Tibial artery (tissue), 4 donors: ENCODE measurements around the gene IGF2BP3.

ENCODE experiments used
- DNase-seq, 2 donors: peaks; one replicate each; pipeline ENCODE4 v3.0.0-alpha.2; 2019
- H3K27ac ChIP-seq, 2 donors: fragments of 200-600 bp; sonication (generic) in 1 of 2; 1 replicate in 1 of 2; 2 replicates in 1 of 2; pipeline ENCODE4 v1.5.1; 2018 to 2019; ENCODE audit warnings: mild to moderate bottlenecking in 1 of 2
- H3K27me3 ChIP-seq, 2 donors: fragments of 200-600 bp; sonication (generic) in 1 of 2; one replicate each; pipeline versions ENCODE4 v1.5.1 to v1.6.0; 2016 to 2019
- H3K36me3 ChIP-seq, 3 donors: fragments of 200-600 bp; sonication (generic) in 2 of 3; one replicate each; pipeline ENCODE4 v1.5.1; 2016 to 2019; ENCODE audit warnings: mild to moderate bottlenecking in 2 of 3
- H3K4me1 ChIP-seq, 4 donors: fragments of 200-600 bp; sonication (generic) in 2 of 4; 1 replicate in 3 of 4; 2 replicates in 1 of 4; pipeline ENCODE4 v1.5.1; 2016 to 2019
- H3K4me3 ChIP-seq, 2 donors: fragments of 200-600 bp; sonication (generic) in 1 of 2; 1 replicate in 1 of 2; 2 replicates in 1 of 2; pipeline ENCODE4 v1.5.1; 2018 to 2019; ENCODE audit warnings: mild to moderate bottlenecking in 2 of 2
- H3K9me3 ChIP-seq, 3 donors: fragments of 200-600 bp; sonication (generic) in 1 of 3; one replicate each; pipeline ENCODE4 v1.5.1; 2016 to 2019
- intact Hi-C: fragments of 100-400 bp; cut with DNase I; formaldehyde crosslinking; loops from one replicate; pipeline ENCODE4 v1.15.0; 2023; ENCODE audit warnings: low total_unique reads
- TF ChIP-seq, protein P1 (sequence below), 2 experiments: fragments of 200-600 bp in 1 of 2; fragments of 450-650 bp in 1 of 2; IDR thresholded peaks; one replicate each; pipeline ENCODE4 v1.5.1; 2017 to 2019; ENCODE audit warnings: antibody characterized with exemption in 2 of 2, mild to moderate bottlenecking in 1 of 2, moderate library complexity in 1 of 2

Gene IGF2BP3

DNA sequence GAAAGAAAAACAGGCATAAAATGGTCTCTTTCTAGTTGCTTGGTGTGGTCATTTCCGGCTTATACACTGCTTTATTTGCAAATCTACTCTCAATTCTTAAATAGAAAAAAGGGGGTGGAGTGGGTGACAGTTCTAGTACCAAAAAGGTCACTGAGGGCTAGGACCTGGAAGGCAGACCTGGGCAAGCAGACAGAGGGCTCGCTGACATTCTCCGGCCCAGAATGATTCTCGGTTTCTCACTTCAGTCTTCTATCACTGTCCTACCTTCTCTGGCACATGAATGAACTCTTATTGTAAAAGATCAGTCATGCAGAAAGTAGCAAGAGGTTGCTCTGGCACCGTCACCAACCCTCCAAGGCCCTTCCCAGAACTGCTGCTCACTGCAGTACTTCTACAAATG, 117.1 kb downstream of the IGF2BP3 start:
- Histone ChIP-seq H3K4me3 (no peak overlapping the region), H3K27me3 (no peaks in the 10 kb centered on the region), H3K36me3 (no peaks in the 10 kb centered on the region)

DNA sequence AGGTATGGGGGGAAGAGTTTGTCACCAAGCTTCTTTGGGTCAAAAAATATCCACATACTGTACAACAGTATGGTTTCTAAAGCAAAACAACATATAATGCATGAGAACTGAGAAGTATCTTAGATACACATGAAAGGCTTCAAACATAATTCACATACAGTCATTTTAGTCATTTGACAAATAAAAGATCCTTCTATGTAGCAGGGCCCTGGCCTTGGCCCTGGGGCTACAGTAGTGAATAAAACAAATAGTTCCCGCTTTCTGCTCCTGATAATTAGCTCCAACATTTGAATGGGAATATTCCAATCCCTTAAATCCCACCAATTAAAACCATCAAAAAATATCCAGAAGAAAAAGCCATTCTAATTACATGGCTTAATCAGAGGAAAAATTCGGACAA, 119.8 kb downstream of the IGF2BP3 start:
- no peak for DNase-seq
- TF ChIP-seq, protein P1, sequence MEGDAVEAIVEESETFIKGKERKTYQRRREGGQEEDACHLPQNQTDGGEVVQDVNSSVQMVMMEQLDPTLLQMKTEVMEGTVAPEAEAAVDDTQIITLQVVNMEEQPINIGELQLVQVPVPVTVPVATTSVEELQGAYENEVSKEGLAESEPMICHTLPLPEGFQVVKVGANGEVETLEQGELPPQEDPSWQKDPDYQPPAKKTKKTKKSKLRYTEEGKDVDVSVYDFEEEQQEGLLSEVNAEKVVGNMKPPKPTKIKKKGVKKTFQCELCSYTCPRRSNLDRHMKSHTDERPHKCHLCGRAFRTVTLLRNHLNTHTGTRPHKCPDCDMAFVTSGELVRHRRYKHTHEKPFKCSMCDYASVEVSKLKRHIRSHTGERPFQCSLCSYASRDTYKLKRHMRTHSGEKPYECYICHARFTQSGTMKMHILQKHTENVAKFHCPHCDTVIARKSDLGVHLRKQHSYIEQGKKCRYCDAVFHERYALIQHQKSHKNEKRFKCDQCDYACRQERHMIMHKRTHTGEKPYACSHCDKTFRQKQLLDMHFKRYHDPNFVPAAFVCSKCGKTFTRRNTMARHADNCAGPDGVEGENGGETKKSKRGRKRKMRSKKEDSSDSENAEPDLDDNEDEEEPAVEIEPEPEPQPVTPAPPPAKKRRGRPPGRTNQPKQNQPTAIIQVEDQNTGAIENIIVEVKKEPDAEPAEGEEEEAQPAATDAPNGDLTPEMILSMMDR (IDR thresholded peaks at IDR 0.05), result no peak
- Histone ChIP-seq H3K4me3 (no peak overlapping the region), H3K27me3 (no peaks in the 10 kb centered on the region), H3K9me3 (no peaks in the 10 kb centered on the region), H3K36me3 (no peaks in the 10 kb centered on the region), H3K27ac (no peak overlapping the region), H3K4me1 (no peaks in the 10 kb centered on the region)
- intact Hi-C loops, result no loop called here

More for the DNA sequence above, 117.1 kb downstream of the IGF2BP3 start:
- no peak for DNase-seq
- no peak overlapping the region for H3K27ac ChIP-seq
- intact Hi-C loops, result no loop called here
- H3K9me3 ChIP-seq, result no peaks in the 10 kb centered on the region
- TF ChIP-seq, protein P1 (IDR thresholded peaks at IDR 0.05), result no peak
- H3K4me1 ChIP-seq, result no peaks in the 10 kb centered on the region

DNA sequence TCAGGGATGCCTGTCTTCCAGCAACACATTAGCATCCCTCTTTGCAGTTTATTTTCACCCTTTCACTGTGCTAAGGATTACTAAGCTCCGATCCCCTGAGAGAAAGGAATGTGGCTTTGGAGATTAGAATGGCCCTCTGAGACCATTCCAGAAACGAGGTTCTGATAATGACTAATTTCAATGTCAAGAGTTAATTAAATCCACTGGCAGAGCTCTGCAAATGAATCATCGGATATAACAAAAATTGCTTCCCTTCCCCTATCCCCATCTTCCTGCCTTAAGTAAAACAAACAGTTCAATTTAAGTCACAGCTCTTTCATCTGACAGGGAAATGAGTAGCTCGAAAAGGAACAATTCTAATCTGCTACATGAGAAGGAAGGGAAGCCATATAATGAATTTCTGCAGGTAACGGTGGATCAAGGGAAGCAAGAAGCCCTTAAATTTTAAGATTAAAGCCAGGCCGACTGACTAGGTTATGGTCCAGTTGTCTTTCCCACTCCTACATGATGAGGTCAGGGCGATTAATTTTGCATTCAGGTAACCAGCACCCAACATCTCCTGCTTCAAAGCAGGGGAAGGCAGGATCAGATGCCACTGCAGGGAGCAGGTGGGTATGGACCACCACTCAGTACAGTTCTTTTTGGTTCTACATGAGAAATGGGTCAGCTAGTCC, 120.7 kb downstream of the IGF2BP3 start:
- H3K27ac ChIP-seq, result no peak overlapping the region
- no peaks in the 10 kb centered on the region for H3K27me3 ChIP-seq
- TF ChIP-seq, protein P1 (IDR thresholded peaks at IDR 0.05), result no peak
- intact Hi-C loops, result no loop called here
- no peaks in the 10 kb centered on the region for H3K4me1 ChIP-seq
- H3K36me3 ChIP-seq, result no peaks in the 10 kb centered on the region
- H3K9me3 ChIP-seq, result no peaks in the 10 kb centered on the region
- no peak overlapping the region for H3K4me3 ChIP-seq
- no peak for DNase-seq

DNA sequence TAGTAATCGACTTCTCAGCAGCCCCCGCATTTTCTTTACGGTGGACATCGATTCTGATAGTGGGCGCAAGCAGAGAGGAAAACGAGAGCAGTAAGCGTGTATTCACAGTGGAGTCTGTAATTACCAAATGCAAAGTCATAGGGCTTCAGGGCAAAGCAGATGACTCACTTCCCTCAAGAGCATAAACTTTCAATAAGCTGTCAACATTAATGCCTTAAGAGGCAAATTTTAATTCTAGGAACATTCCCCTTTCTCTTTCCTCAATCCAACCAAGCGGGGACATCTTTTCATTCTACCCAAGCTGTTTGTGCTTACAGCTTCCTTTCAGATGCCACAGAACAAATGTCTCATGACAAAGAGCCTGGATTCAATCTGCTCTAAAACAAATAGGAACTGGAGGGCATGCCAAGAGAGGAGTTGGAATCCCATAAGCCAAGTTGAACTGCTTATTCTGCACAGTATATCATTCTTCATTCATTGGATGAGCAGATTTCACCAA, 122.6 kb downstream of the IGF2BP3 start:
- H3K4me3 ChIP-seq, result no peak overlapping the region
- no peak for DNase-seq
- no peaks in the 10 kb centered on the region for H3K9me3 ChIP-seq
- H3K27ac ChIP-seq, result no peak overlapping the region
- TF ChIP-seq, protein P1 (IDR thresholded peaks at IDR 0.05), result no peak
- H3K4me1 ChIP-seq, result no peaks in the 10 kb centered on the region
- intact Hi-C loops, result no loop called here
- H3K27me3 ChIP-seq, result no peaks in the 10 kb centered on the region
- H3K36me3 ChIP-seq, result no peaks in the 10 kb centered on the region

DNA sequence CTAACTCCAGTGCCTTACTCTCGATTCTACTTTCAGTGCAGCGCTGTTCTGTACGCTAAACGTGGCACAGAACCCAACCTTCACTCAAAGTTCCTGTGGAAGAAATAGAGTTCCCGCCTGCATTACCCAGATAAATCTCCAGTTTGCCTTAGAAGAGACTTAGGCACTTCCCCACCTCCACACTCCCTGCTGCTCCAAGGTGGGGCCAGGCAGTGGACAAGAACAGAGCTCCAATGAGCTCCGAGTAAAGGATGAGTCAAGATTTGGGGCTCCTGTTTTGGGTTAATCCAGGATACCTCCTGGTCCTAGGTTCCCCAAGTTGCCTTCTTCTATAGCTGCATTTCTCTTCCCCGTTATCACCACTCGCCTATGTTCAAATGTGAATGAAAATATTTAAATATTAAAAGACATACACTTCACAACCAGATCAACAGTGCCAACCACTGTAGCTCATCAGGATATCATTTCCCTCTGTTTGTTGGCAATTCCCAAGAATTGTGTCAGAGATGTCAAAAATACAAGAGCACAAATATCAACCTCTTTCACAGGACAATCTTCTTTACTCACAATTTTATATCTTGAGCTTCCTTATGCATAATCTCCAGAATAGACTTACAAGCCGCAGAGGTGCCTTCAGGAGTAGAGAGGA, 123.1 kb downstream of the IGF2BP3 start:
- Histone ChIP-seq H3K36me3 (no peaks in the 10 kb centered on the region), H3K4me1 (no peaks in the 10 kb centered on the region), H3K4me3 (no peak overlapping the region), H3K9me3 (no peaks in the 10 kb centered on the region), H3K27ac (no peak overlapping the region), H3K27me3 (no peaks in the 10 kb centered on the region)
- DNase-seq, result no peak
- TF ChIP-seq, protein P1 (IDR thresholded peaks at IDR 0.05), result no peak
- intact Hi-C loops, result no loop called here
